BE2C (cell line): Measurements from ENCODE around the gene GHRH.
A peak's percentile ranks its signal among the peaks of the same experiment; 100 is the strongest.

ENCODE experiments used
- DNase-seq: peaks from one replicate; pipeline ENCODE4 v3.0.0-alpha.2; 2020
- H3K27me3 ChIP-seq: fragments of 250-450 bp; sonication (Bioruptor Pico); 2 replicates; pipeline ENCODE4 v1.5.1; 2020; ENCODE audit warnings: mild to moderate bottlenecking
- H3K36me3 ChIP-seq: fragments of 250-450 bp; sonication (Bioruptor Pico); 2 replicates; pipeline ENCODE4 v1.5.1; 2020; ENCODE audit warnings: mild to moderate bottlenecking
- H3K4me1 ChIP-seq: fragments of 250-450 bp; sonication (Bioruptor Pico); 2 replicates; pipeline ENCODE4 v1.5.1; 2020
- H3K4me3 ChIP-seq: 2 replicates; pipeline ENCODE4 v1.5.1; 2011; ENCODE audit warnings: low read depth, low read length
- H3K9me3 ChIP-seq: fragments of 250-450 bp; sonication (Bioruptor Pico); 2 replicates; pipeline ENCODE4 v1.5.1; 2020
- CTCF ChIP-seq: IDR thresholded peaks from 2 replicates; pipeline ENCODE4 v1.5.1; 2012; ENCODE audit warnings: mild to moderate bottlenecking, low read depth, low read length

GHRH gene

GRCh38 chr20:37243076-37243936 lies 18.3 kb downstream of the GHRH start:
- Histone ChIP-seq H3K36me3 (peaks cover 57% of the 10 kb centered on the region), H3K9me3 (no peaks in the 10 kb centered on the region), H3K4me1 (peaks cover 23% of the 10 kb centered on the region), H3K27me3 (no peaks in the 10 kb centered on the region), H3K4me3 (no peak overlapping the region)
- peak; percentile 68 for TF ChIP-seq CTCF
- peak; percentile 34 for DNase-seq

GRCh38 chr20:37242503-37242902 lies 19.1 kb downstream of the GHRH start:
- no peaks in the 10 kb centered on the region for H3K27me3 ChIP-seq
- no peak for DNase-seq
- peaks cover 65% of the 10 kb centered on the region for H3K36me3 ChIP-seq
- H3K9me3 ChIP-seq = no peaks in the 10 kb centered on the region
- H3K4me3 ChIP-seq = no peak overlapping the region
- peaks cover 27% of the 10 kb centered on the region for H3K4me1 ChIP-seq
- TF ChIP-seq CTCF = no peak

- no peak overlapping the region for H3K4me3 ChIP-seq
- DNase-seq = no peak
- H3K4me1 ChIP-seq = peaks cover 42% of the 10 kb centered on the region
- no peaks in the 10 kb centered on the region for H3K9me3 ChIP-seq
- no peaks in the 10 kb centered on the region for H3K27me3 ChIP-seq
- peaks cover 80% of the 10 kb centered on the region for H3K36me3 ChIP-seq
- no peak for TF ChIP-seq CTCF
Observed at GRCh38 chr20:37240337-37241067, 21.1 kb downstream of the GHRH start.

GRCh38 chr20:37238935-37239451 lies 22.6 kb downstream of the GHRH start:
- H3K36me3 ChIP-seq = peaks cover 78% of the 10 kb centered on the region

GRCh38 chr20:37238426-37238825 lies 23.2 kb downstream of the GHRH start:
- peaks cover 72% of the 10 kb centered on the region for H3K36me3 ChIP-seq
- peaks cover 44% of the 10 kb centered on the region for H3K4me1 ChIP-seq
- no peak for DNase-seq
- H3K27me3 ChIP-seq = no peaks in the 10 kb centered on the region
- no peaks in the 10 kb centered on the region for H3K9me3 ChIP-seq
- H3K4me3 ChIP-seq = no peak overlapping the region
- no peak for TF ChIP-seq CTCF

More at GRCh38 chr20:37238935-37239451, 22.6 kb downstream of the GHRH start:
- no peak for TF ChIP-seq CTCF
- Histone ChIP-seq H3K4me3 (no peak overlapping the region), H3K27me3 (no peaks in the 10 kb centered on the region), H3K9me3 (no peaks in the 10 kb centered on the region), H3K4me1 (peaks cover 45% of the 10 kb centered on the region)
- DNase-seq = peak; percentile 55
